ENCODE results near the gene TAOK3.

DNA sequence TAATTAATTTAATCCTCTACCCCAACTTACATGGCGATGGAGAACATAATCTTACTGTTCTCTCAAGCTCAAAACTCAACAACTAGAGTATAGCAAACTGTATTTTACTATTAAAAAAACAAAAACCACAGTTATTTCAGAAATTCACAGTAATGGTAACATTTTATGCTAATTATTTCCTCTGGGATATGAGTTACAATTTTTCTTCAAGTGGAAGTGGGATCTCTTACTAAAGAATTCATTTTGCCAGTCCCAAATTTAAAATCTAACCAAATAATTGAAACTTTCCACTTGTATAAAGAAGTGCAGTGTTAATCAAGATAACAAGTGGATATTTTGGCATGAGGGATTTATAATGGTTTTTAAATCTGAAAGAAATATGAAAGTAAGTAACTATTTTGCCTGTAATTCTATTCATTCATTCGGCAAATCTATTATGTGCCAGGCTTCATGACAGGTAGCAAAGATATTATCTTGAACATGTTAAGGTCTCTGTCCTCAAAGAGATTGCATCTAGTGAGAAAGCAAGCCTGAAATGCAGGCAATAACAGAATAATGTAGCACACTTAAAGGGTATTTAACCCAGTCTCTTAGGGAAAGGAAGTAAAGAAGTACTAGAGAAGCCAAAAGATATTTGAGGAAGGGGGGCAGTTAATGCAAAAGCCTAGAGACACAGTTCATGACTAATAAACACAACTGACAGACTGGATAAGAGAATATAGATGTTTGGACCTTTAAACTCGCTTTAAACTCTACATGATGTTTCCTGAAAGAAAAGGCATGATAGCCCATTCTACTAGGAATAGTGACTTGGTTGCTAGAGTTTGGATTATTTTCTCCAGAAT is 44.0 kb downstream of the TAOK3 start:
- TF ChIP-seq CTCF (IDR thresholded peaks at IDR 0.05) = no peak
- no peak for TF ChIP-seq POLR2A (IDR thresholded peaks at IDR 0.05)

Data from breast epithelium (tissue), 3 donors.